Gastrocnemius medialis (tissue), 4 donors: Measurements from ENCODE around the gene ERC2.

Experiments used
- POLR2A ChIP-seq, 2 donors: fragments of 450-650 bp; IDR thresholded peaks; one replicate each; pipeline ENCODE4 v1.6.1; 2017; ENCODE audit warnings: antibody characterized with exemption in 2 of 2, mild to moderate bottlenecking in 2 of 2, moderate library complexity in 2 of 2
- TF ChIP-seq, protein P1 (sequence below), 5 experiments: fragments of 450-650 bp in 3 of 5; fragments of 200-600 bp in 2 of 5; sonication (generic) in 2 of 5; IDR thresholded peaks in 4 of 5; conservative IDR thresholded peaks in 1 of 5; 1 replicate in 4 of 5; 2 replicates in 1 of 5; pipeline ENCODE4 v1.5.1; 2016 to 2019; ENCODE audit warnings: antibody characterized with exemption in 5 of 5, mild to moderate bottlenecking in 3 of 5, moderate library complexity in 3 of 5

DNA sequence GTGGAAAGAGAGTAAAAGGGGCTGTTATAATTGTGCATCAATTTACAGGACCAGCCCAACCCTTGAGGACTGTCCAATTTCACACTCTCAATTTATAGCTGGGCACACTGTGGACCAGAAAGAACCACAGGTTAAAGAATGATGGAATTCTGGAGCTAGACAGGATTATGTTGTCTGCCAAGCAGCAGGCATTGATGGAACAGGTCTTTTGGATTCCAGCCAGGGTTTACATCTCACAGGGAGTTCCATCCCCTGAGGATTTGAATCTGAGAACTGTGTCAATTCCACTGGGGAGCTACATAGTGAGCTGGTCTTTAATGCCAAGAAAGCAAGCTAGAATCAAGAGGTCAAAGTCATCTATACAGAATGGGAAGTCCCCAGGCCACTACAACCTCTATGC is 591.7 kb downstream of the ERC2 start:
- TF ChIP-seq POLR2A (IDR thresholded peaks at IDR 0.05), result no peak
- TF ChIP-seq, protein P1, sequence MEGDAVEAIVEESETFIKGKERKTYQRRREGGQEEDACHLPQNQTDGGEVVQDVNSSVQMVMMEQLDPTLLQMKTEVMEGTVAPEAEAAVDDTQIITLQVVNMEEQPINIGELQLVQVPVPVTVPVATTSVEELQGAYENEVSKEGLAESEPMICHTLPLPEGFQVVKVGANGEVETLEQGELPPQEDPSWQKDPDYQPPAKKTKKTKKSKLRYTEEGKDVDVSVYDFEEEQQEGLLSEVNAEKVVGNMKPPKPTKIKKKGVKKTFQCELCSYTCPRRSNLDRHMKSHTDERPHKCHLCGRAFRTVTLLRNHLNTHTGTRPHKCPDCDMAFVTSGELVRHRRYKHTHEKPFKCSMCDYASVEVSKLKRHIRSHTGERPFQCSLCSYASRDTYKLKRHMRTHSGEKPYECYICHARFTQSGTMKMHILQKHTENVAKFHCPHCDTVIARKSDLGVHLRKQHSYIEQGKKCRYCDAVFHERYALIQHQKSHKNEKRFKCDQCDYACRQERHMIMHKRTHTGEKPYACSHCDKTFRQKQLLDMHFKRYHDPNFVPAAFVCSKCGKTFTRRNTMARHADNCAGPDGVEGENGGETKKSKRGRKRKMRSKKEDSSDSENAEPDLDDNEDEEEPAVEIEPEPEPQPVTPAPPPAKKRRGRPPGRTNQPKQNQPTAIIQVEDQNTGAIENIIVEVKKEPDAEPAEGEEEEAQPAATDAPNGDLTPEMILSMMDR (IDR thresholded peaks at IDR 0.05 in 4 of 5, conservative IDR thresholded peaks at IDR 0.05 in 1 of 5), result no peak
